ENCODE results near the gene FAM219A.
"Not testable (repeated sequence)": the region's sequence is repeated elsewhere in the genome, so short reads cannot be mapped to it uniquely, and the experiment has no call there.

The FAM219A gene

DNA sequence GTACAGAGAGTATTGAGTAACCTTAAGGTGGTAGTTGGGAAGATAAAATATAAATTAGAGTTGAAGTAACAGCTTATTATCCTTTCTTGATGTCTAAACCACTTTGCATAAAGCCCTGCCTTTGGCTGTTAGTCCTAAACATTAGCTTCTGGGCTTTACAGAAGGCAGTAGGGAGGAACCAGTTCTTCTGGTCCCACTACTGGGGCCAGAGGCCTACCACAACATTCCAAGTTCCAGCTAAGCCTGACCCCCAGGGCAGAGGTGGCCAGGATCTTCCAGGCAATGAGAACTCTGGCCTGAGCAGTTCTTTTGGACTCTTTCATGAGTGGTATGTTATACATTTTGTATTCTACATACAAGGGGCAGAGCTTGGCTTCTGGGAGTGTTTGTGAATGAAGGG lies 26.3 kb upstream of the FAM219A start:
- DNase-seq (ENCODE audit: low read depth in 2 of 2) = no peak

DNA sequence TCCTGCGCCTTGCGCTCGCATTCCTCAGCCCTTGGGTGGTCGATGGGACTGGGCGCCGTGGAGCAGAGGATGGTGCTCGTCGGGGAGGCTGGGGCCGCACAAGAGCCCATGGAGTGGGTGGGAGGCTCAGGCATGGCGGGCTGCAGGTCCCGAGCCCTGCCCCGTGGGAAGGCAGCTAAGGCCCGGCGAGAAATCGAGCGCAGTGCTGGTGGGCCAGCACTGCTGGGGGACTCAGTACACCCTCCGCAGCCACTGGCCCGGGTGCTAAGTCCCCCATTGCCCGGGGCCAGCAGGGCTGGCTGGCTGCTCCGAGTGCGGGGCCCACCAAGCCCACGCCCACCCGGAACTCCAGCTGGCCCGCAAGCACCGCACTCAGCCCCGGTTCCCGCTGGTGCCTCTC lies 24.4 kb upstream of the FAM219A start:
- not testable (repeated sequence) for DNase-seq (ENCODE audit: low read depth in 2 of 2)

DNA sequence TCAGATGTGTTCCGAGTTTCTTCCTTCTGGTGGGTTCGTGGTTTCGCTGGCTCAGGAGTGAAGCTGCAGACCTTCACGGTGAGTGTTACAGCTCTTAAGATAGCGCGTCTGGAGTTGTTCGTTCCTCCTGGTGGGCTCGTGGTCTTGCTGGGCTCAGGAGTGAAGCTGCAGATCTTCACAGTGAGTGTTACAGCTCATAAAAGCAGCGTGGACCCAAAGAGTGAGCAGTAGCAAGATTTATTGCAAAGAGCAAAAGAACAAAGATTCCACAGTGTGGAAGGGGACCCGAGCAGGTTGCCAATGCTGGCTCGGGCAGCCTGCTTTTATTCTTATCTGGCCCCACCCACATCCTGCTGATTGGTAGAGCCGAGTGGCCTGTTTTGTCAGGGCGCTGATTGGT lies 23.2 kb upstream of the FAM219A start:
- not testable (repeated sequence) for DNase-seq (ENCODE audit: low read depth in 2 of 2)

DNA sequence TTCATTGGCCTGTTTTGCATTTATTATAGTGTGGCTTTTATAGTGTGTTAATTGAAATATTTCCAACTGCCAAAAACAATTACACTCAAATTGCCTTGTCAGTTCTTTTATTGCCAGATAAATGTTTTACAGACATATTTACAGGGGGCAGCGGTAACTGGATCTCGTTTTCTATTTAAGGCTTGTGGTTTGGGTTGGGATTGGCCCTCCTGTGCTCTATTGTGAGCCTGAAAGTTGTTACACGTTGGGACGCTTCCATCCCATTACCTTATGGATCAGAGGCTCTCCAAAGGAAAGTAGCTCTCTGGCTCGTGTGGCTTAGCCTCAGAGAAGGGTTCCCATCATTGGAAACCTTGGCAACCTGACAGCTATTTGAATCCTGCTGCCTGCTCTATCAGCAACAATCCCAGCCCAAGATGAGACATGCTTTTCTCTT lies 21.1 kb upstream of the FAM219A start:
- no peak for DNase-seq (ENCODE audit: low read depth in 2 of 2)

DNA sequence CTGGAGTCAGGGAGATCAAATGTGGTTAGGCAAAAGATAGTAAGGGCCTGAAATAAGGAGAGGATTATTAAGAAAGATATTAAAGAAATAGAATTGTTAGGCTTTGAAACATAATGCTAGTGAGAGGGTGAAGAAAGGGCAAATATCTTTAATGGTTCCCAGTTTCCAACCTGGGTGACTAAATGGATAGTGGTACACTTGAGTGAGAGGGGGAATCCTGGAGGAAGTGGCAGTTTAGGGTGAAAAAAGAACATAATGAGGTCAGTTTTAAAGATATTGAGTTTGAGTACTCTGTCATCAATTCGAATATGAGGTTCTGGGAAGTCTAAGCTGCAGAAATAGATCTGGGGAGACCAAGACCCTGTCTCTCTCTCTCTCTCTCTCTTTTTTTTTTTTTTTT lies 19.2 kb upstream of the FAM219A start:
- DNase-seq (ENCODE audit: low read depth in 2 of 2) = no peak

DNA sequence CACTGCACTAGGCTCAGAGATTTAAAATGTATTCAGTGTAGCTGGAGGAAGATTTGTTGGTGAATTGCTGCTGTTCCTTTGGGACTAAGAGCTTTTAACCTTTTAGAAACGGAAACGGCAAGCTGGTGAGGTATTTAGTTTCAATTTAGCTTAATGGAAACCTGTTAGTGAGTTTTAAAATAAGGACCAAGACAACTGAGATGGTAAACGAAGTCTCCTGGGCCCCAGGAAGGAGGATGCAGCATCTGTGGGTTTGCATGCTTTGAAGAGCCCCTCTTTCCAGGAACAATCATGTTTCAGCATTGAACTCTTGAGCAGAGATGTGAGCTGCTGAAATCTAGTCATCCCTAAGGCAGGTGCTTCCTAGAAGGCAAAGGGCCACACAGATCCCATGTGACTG lies 16.7 kb upstream of the FAM219A start:
- no peak for DNase-seq (ENCODE audit: low read depth in 2 of 2)

DNA sequence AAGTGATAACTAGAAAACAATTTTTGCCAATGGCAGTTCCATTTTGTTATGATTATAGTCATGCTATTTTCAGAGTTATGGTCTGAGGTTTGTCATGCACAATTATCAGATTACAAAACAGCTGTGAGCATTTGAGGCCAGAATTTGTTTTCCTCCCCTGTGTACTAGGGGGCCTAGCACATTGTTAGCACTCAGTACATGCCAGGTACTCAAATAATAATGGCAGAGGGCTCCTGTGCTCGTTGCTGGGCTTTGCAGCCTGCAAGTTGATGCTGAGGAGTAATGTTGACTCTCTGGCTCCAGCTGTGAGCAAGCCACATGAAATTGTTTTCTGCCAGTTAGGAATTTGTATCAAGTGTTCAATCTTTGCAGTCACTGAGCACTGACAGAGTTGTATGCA lies 7.1 kb upstream of the FAM219A start:
- no peak for DNase-seq (ENCODE audit: low read depth in 2 of 2)

DNA sequence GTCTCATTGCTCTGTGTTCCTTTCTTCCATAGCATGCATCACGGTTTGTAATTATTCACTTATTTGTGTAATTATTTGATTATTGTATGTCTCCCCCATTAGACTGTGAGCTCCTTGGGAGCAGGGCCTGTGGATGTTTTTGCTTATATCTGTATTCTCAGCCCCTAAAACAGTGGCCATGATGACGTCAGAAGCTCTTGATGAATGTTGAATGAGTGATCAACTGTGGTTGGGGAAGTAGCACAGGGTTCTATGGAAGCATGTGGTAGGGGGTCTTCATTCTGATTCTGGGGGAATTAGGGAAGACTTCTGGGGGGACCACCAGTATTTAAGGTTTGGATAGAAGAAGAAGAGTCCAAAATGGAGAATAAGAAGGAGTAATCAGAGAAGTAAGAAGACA lies 6.2 kb upstream of the FAM219A start:
- DNase-seq (ENCODE audit: low read depth in 2 of 2) = no peak

DNA sequence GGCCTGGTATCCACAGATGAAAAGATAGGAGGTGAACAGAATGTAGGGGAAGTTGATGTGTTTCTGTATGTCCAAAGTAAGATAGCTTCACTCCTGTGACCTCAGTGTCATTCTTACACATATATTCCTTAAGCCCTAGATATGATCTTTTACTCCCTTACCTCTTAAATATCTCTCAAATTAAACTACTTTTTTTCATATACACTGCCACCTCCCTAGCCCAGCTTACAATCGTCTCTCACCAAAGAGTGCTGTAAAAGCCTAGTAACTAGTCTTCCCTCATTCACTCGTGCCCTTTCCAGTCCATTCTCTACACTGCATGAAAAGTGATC lies 5.5 kb upstream of the FAM219A start:
- DNase-seq (ENCODE audit: low read depth in 2 of 2) = no peak

DNA sequence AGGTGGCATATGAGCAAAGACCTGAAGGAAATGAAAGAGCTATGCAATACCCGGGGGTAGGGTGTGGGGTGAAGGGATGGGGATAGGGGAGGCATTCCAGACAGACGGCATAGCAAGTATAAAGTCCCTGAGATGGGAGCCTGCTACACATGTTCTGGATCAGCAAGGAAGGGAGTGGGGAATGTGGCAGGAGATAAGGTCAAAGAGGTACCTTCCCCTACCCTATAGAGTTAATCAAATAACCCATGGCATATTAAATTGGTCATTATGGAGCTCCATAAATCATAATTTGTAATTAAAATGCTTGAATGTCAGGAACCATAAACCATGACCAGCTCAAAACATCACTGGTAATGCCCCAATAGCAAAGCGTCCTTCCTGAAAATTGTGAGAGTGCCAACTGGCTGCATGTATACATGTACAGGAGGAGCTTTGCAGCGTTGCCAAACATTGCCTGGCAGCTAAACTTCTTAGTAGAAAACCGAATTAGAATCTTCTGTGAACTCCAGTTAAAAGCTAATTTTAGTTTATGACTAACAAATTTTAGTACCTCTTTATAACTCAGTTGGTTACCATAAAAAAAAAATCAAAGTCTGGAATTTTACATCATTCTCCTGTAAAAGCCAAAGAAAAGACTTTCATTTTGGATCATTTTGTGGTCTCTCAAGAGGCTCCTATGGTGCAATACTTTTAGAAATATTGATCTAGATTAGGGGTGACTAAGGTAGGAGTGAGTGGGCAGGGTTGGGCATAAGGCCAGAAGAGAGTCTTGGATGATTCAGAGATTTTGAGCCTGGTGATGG lies 4.9 kb upstream of the FAM219A start:
- no peak for DNase-seq (ENCODE audit: low read depth in 2 of 2)

DNA sequence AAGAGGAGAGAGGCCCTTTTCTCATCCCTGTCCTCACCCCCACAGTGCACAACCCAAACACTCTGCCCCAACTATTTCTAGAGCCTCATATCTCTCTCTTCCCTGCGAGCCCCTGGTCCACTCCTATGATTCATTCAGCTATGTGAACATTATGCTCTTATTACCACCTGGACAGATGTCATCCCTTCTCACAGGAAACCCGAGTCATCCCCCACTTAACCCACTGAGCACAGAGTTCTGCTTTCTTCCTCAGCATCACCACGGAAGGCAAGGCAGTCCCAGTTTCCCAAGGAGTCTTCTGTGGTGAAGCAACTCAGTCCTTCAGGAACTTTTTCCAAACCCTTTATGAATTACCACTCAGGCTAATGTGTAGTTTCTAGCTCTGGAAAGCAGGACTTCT lies 1.6 kb upstream of the FAM219A start:
- DNase-seq (ENCODE audit: low read depth in 2 of 2) = no peak

DNA sequence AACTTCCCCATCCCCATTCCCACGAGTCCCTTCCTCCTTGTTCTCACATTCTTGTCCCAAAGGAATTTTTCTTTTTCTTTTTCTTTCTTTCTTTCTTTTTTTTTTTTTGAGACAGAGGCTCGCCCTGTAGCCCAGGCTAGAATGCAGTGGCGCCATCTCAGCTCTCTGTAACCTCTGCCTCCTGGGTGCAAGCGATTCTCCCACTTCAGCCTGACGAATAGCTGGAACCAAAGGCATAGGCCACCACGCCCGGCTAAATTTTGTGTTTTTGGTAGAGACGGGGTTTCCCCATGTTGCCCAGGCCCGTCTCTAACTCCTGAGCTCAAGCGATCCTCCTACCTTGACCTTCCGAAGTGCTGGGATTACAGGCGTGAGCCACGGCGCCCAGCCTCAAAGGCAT lies 986 bp upstream of the FAM219A start:
- no peak for DNase-seq (ENCODE audit: low read depth in 2 of 2)

DNA sequence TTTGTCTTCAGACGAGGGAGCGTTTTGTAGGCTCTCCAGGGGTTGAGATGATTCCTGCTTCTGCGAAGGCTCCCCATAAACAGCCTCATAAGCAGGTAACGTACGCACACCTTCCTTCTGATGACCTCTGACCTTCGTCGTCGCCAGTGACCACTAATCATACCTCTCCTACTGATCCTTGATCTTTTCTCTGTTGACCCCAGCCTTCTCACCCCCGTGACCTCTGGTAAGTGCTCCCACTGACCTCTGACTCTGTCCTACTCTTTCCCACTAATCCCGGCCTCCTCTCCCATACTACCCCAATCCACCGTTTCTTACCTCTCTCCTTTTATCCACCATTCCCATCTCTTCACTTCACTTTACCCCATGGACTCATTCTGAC lies 580 bp upstream of the FAM219A start:
- no peak for DNase-seq (ENCODE audit: low read depth in 2 of 2)

DNA sequence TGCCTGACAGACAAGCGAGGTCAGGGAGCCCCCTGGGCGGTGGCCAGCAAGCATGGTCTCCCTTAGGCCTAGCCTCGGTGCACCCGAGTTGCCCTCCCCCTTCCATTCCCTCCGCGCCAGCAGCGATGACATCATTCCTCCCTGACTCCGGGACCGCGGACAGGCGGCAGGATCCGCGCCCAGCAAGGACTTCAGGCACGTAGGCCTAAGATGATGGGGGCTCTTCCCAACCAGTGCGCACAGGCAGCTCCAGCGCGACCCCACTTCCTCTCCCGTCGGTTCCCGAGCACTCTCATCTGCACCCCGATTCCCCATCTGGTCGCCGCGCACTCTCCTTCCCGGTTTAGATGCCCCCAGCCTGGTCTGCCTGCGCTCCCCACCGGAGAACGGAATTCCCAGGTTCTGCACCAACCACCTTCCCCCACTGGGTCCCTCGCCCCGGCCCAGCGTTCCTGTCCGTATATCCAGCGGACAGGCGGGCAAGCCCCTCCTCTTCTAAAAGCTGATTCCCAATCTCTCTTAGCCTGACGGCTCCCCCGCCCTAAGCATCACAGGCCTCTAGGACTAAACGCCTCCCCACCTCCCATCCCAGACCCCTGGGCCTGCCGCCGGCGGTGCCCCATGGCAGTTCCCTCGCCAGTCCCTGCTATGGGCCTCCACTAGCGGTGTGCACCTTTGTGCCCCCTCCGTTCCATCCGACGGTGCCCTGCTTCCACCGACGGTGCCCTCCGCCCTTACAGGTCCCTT lies 931 bp downstream of the FAM219A start:
- DNase-seq (ENCODE audit: low read depth in 2 of 2) = no peak

DNA sequence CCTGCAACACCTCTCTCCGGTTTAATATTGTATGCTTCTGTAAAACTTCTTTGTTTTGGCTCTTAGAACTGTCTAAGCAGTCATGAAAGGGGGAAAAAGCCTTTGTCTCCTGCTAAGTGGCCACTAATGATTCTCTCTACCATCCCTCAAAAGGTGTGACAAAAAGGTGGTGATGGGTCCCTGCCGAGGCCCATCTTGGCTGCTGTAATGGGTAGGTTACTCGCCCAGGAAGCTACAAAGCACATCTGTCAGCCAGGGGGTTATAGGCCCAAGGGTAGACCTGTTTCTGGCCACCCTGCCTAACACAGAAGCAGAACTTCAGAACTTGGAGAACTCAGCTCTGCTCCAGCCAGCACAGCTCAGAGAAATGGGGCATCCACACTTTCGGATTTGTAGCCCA lies 1.6 kb downstream of the FAM219A start:
- DNase-seq (ENCODE audit: low read depth in 2 of 2) = no peak

DNA sequence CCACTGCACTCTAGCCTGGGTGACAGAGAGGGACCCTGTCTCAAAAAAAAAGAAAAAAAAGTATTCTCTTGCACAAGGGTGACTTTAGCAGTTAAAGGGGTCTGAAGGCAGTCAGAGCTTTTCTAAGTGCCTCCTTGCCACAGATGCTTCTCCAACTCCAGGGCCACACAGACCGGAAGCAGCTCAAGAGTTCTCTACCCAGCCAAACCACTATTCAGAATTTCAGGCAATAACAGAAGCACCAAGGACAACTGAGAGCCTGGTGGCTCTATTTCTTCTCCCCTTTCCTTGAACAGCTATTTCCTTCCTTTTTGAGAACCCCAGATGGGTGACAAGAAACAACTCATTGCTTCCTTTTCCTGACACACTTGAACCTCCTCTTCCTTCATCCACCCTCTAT lies 2.2 kb downstream of the FAM219A start:
- DNase-seq (ENCODE audit: low read depth in 2 of 2) = no peak

DNA sequence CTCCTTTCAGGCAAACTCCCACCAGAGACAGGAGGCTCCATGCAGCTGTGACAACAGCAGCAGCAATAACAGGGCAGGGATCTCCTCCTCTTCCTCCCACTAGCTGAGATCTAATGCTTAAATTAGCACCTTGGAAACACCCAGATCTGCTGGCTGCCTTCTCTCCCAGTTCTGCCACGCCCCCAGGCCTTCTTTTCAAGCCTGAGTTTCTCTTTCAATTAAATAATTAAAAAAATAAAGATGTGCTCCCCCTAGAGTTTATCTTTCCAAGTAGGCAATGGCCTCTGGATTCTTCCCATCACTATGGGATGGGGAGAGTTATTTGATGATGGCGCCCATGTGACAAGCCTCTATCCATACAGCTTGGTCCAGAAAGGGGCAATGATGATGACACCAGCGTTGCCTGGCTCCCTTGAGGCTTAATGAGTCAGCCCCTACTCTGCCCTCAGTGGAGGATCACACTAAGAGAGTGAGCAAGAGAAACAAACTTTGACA lies 3.8 kb downstream of the FAM219A start:
- DNase-seq (ENCODE audit: low read depth in 2 of 2) = no peak

DNA sequence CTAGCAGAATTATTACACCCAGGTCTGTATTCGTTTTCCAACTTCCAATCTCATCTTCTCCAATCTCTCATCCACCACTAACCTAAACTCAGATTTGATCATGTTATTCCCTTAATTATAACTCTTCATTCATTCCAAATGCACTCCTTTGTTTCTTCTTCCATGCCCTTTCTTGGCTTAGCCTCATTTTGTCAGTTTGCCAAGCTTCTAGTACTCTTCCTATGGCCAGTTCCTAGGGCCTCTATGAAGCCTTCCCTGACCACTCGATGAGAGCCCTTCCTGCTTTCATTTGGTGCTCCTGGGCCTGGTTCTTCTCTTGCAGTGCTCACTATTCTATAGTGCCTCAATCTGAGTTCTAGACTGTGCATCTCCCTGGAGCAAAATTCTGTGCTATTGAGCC lies 5.8 kb downstream of the FAM219A start:
- no peak for DNase-seq (ENCODE audit: low read depth in 2 of 2)

DNA sequence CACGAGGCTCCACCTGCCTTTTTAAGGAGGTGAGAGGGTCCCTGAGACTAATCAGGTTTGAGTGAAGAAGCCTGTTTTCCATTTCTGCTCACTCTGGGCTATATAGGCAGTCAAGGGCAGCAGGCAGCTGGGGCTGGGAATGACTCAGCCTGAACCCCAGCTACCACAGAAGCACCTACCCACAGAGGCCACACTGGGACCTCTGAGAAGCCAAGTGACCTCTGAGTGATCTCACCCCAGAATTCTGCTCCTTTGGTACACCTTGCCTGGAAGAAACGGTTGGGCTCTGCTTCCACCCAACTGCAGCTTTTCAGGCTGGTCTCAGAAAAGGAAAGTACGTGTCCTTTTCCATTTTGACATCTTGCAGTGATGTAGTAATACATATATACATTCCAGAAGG lies 6.8 kb downstream of the FAM219A start:
- no peak for DNase-seq (ENCODE audit: low read depth in 2 of 2)

DNA sequence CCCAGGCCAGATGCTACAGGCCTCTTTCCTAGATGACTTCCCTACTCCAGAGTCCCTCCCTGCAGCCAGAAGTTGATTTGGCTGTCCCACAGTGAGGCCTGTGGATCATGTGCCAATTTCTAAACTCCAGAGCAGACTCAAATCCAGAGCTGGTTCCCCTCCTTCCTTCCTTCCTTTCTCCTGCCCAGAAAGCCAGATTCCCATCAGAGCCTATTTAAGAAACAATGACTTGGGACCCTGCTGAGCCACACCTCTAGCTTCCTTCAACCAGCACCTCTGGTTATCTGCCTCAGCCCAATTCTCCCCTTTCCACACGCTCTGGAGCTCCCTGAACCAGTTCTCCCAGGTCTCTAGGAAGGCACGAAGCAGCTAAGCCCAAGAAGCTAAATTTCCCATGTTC lies 7.2 kb downstream of the FAM219A start:
- no peak for DNase-seq (ENCODE audit: low read depth in 2 of 2)

DNA sequence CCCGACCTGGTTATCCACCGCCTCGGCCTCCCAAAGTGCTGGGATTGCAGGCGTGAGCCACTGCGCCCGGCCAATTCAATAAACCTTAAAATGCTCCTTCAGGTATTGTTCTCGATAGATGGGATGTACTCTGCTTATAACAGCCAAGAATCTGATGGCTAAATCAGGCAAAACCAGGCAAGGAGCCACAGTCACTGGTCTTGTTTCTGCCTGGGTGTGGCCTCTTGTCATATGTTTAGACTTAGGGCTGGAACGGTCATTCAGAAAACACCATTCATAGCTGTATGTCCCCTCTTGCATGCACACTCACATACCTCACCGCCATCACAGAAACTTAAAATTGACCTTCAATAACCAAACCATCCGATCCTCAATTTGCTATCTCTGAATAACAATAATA lies 7.7 kb downstream of the FAM219A start:
- no peak for DNase-seq (ENCODE audit: low read depth in 2 of 2)

DNA sequence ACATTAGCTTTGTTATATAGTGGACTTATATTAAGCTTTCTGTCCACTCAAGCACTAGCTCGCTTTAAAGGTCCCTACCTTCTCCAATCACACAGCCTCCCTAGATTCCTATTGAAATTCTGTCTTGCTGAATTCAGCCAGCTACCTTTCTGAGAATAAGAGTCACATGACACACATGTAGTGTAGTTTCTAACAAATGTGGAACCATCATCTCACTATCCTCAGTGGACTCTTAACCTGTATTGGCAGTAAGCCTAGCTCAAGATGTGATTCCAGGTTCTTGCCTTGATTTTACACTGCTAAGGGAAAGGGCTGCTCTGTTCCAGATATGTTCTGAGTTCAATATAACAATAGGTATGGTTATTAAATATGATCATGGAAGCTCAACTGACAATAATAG lies 11.4 kb downstream of the FAM219A start:
- DNase-seq (ENCODE audit: low read depth in 2 of 2) = no peak

DNA sequence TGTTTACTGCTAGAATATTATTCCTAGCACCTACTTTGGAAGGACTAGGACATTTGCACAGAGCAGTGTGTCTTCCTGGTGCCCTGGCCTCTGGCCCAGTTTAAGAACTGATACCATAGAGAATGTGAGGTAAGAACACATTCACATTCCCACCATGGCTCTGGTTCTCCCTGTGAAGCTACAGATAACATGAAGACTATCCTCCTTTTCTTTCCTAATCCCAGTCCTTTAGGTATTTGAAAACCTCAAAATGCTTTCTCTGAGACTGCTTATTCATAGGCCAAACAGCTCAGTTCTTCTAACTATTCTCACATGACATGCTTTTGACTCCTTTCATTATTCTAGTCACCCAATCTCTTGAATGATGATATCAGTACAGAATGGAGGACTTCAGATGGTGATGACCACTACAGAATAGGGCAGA lies 11.9 kb downstream of the FAM219A start:
- DNase-seq (ENCODE audit: low read depth in 2 of 2) = no peak

Measured in stimulated activated CD4-positive, alpha-beta T cell treated with anti-CD3 and anti-CD28 coated beads, Interleukin-1b, Interleukin-23, amount 100 ng/mL, for 1 hour (primary cell).